ENCODE results near the gene SAE1.
A peak's percentile ranks its signal among the peaks of the same experiment; 100 is the strongest.

The SAE1 gene

GRCh38 chr19:47106821-47107201 lies 23.8 kb upstream of the SAE1 start:
- no peak for DNase-seq (ENCODE audit: low read depth, low spot score)

GRCh38 chr19:47107202-47107952 lies 23.3 kb upstream of the SAE1 start:
- DNase-seq (ENCODE audit: low read depth, low spot score): no peak

GRCh38 chr19:47107953-47108746 lies 22.5 kb upstream of the SAE1 start:
- DNase-seq (ENCODE audit: low read depth, low spot score): no peak

GRCh38 chr19:47109177-47109540 lies 21.5 kb upstream of the SAE1 start:
- DNase-seq (ENCODE audit: low read depth, low spot score): no peak

GRCh38 chr19:47109541-47110375 lies 20.9 kb upstream of the SAE1 start:
- no peak for DNase-seq (ENCODE audit: low read depth, low spot score)

GRCh38 chr19:47110521-47111005 lies 20.1 kb upstream of the SAE1 start:
- no peak for DNase-seq (ENCODE audit: low read depth, low spot score)

GRCh38 chr19:47111006-47111621 lies 19.5 kb upstream of the SAE1 start:
- DNase-seq (ENCODE audit: low read depth, low spot score): no peak

- no peak for DNase-seq (ENCODE audit: low read depth, low spot score)
Measured at GRCh38 chr19:47111682-47112165, 18.9 kb upstream of the SAE1 start.

- DNase-seq (ENCODE audit: low read depth, low spot score): peak; percentile 64
Measured at GRCh38 chr19:47112166-47112996, 18.3 kb upstream of the SAE1 start.

- peak; percentile 94 for DNase-seq (ENCODE audit: low read depth, low spot score)
Measured at GRCh38 chr19:47112997-47113849, 17.4 kb upstream of the SAE1 start, which contains the start of gene ZC3H4. Gene ZC3H4, minus strand, starts transcription at chr19:47113776. Its CDS starts 1,192 bp downstream, at chr19:47112584.

- no peak for DNase-seq (ENCODE audit: low read depth, low spot score)
Measured at GRCh38 chr19:47113850-47114651, 16.6 kb upstream of the SAE1 start.

GRCh38 chr19:47120470-47121067 lies 10.1 kb upstream of the SAE1 start:
- no peak for DNase-seq (ENCODE audit: low read depth, low spot score)

GRCh38 chr19:47122359-47123335 lies 8.0 kb upstream of the SAE1 start:
- no peak for DNase-seq (ENCODE audit: low read depth, low spot score)

GRCh38 chr19:47123406-47123805 lies 7.2 kb upstream of the SAE1 start:
- DNase-seq (ENCODE audit: low read depth, low spot score): no peak

GRCh38 chr19:47124937-47125668 lies 5.5 kb upstream of the SAE1 start:
- no peak for DNase-seq (ENCODE audit: low read depth, low spot score)

GRCh38 chr19:47125669-47125938 lies 5.0 kb upstream of the SAE1 start:
- no peak for DNase-seq (ENCODE audit: low read depth, low spot score)

- no peak for DNase-seq (ENCODE audit: low read depth, low spot score)
Measured at GRCh38 chr19:47129579-47129978, 1.1 kb upstream of the SAE1 start.
